Left lung (tissue), 10 donors: Measurements from ENCODE around the gene SYNJ2BP. TPM values are rescaled to one million over a fixed set of nuclear protein-coding genes. Genes with fewer than 3 reads are reported as not detected.

Experiments used
- ATAC-seq: fragments of 200-7000 bp; cut with Tn5 transposase; one replicate; pipeline ENCODE4 v1.9.1; 2020; ENCODE audit warnings: moderate library complexity
- DNase-seq, 4 donors: peaks; one replicate each; pipeline ENCODE4 v3.0.0-alpha.2; 2013 to 2020
- H3K27ac ChIP-seq, 2 donors: fragments of 200-600 bp; sonication (generic) in 1 of 2; one replicate each; pipeline versions ENCODE4 v1.5.0 to v1.8.0; 2020 to 2021
- H3K27me3 ChIP-seq, 2 donors: fragments of 200-600 bp; sonication (generic) in 1 of 2; one replicate each; pipeline versions ENCODE4 v1.5.0 to v1.8.0; 2020 to 2021
- H3K36me3 ChIP-seq, 2 donors: fragments of 200-600 bp; sonication (generic) in 1 of 2; one replicate each; pipeline versions ENCODE4 v1.5.0 to v1.8.0; 2020 to 2021
- H3K4me1 ChIP-seq, 2 donors: fragments of 200-600 bp; one replicate each; pipeline ENCODE4 v1.8.0; 2021
- H3K4me3 ChIP-seq, 2 donors: fragments of 200-600 bp; sonication (generic) in 1 of 2; one replicate each; pipeline versions ENCODE4 v1.5.0 to v1.8.0; 2020 to 2021; ENCODE audit warnings: mild to moderate bottlenecking in 1 of 2
- H3K9me3 ChIP-seq, 2 donors: fragments of 200-600 bp; sonication (generic) in 1 of 2; one replicate each; pipeline versions ENCODE4 v1.5.0 to v1.8.0; 2020 to 2021
- CTCF ChIP-seq, 2 donors: fragments of 200-600 bp; sonication (generic) in 1 of 2; IDR thresholded peaks; one replicate each; pipeline versions ENCODE4 v1.5.0 to v1.8.0; 2021; ENCODE audit warnings: antibody characterized with exemption in 2 of 2
- intact Hi-C, 2 donors: fragments of 100-400 bp; cut with DNase I; formaldehyde crosslinking; loops; one replicate each; pipeline versions ENCODE4 v1.11.2 to v1.14.2; 2022
- polyA plus RNA-seq, 6 donors: library from polyadenylated mRNA; unstranded; fragments of 120-200 nt; gene quantifications; one replicate each; pipeline ENCODE4 v1.2.1, GENCODE V29; 2013; ENCODE audit not compliant: insufficient read length in 6 of 6
- total RNA-seq, 2 donors: library from RNA; stranded (reverse); fragmentation: NEBNext Ultra II Directional; extraction: Animal tissue kit (Norgen Biotek cat#: 25700); gene quantifications; one replicate each; pipeline ENCODE4 v1.2.1, GENCODE V29; 2021
- donor health status: DM: no; HTN: yes; CAD: no.
- donor health status: DM: no; HTN: no; CAD: no.

Gene SYNJ2BP
- total and polyA plus RNA-seq, 8 donors: 30.3 to 38.9 (median 36.1) TPM

GRCh38 chr14:70398706-70399431 lies 18.0 kb downstream of the SYNJ2BP start:
- H3K27ac ChIP-seq: no peak overlapping the region
- no peak for TF ChIP-seq CTCF (IDR thresholded peaks at IDR 0.05)
- H3K36me3 ChIP-seq: peaks cover 0 to 18% of the 10 kb centered on the region in 2 donors
- ATAC-seq: no peak
- no peak overlapping the region for H3K4me3 ChIP-seq
- H3K27me3 ChIP-seq: no peaks in the 10 kb centered on the region
- DNase-seq: peak in 1 of 4 donors; percentile 71
- H3K4me1 ChIP-seq: no peaks in the 10 kb centered on the region
- intact Hi-C loops: no loop called here
- no peaks in the 10 kb centered on the region for H3K9me3 ChIP-seq

GRCh38 chr14:70398280-70398679 lies 18.6 kb downstream of the SYNJ2BP start:
- ATAC-seq (no peak), DNase-seq (no peak)
- no peaks in the 10 kb centered on the region for H3K9me3 ChIP-seq
- H3K4me3 ChIP-seq: no peak overlapping the region
- TF ChIP-seq CTCF (IDR thresholded peaks at IDR 0.05): no peak
- H3K4me1 ChIP-seq: no peaks in the 10 kb centered on the region
- no peaks in the 10 kb centered on the region for H3K27me3 ChIP-seq
- intact Hi-C loops: no loop called here
- H3K27ac ChIP-seq: no peak overlapping the region
- H3K36me3 ChIP-seq: peaks cover 0 to 18% of the 10 kb centered on the region in 2 donors

GRCh38 chr14:70397746-70398145 lies 19.1 kb downstream of the SYNJ2BP start:
- H3K27me3 ChIP-seq: no peaks in the 10 kb centered on the region
- H3K4me1 ChIP-seq: no peaks in the 10 kb centered on the region
- TF ChIP-seq CTCF (IDR thresholded peaks at IDR 0.05): no peak
- no peaks in the 10 kb centered on the region for H3K9me3 ChIP-seq
- H3K27ac ChIP-seq: no peak overlapping the region
- DNase-seq: no peak
- no peak overlapping the region for H3K4me3 ChIP-seq
- H3K36me3 ChIP-seq: peaks cover 0 to 18% of the 10 kb centered on the region in 2 donors
- intact Hi-C loops: no loop called here
- ATAC-seq: no peak

GRCh38 chr14:70394674-70395306 lies 22.1 kb downstream of the SYNJ2BP start:
- ATAC-seq: no peak

More at GRCh38 chr14:70394674-70395306, 22.1 kb downstream of the SYNJ2BP start:
- no peaks in the 10 kb centered on the region for H3K9me3 ChIP-seq
- H3K4me1 ChIP-seq: no peaks in the 10 kb centered on the region
- peaks cover 0 to 17% of the 10 kb centered on the region in 2 donors for H3K36me3 ChIP-seq
- DNase-seq: no peak
- no peak overlapping the region for H3K4me3 ChIP-seq
- intact Hi-C loops: no loop called here
- no peak for TF ChIP-seq CTCF (IDR thresholded peaks at IDR 0.05)
- no peak overlapping the region for H3K27ac ChIP-seq
- H3K27me3 ChIP-seq: no peaks in the 10 kb centered on the region
